Right ventricle myocardium superior (tissue), 1 donor: Measurements from ENCODE around the gene SLC19A1. TPM values are rescaled to one million over a fixed set of nuclear protein-coding genes. Genes with fewer than 3 reads are reported as not detected.
"Not testable (repeated sequence)": the region's sequence is repeated elsewhere in the genome, so short reads cannot be mapped to it uniquely, and the experiment has no call there.

Experiments used
- ATAC-seq: fragments of 200-7000 bp; cut with Tn5 transposase; one replicate; pipeline ENCODE4 v1.9.1; 2020; ENCODE audit warnings: mild to moderate bottlenecking; ENCODE audit not compliant: poor library complexity
- DNase-seq: peaks from one replicate; pipeline ENCODE4 v3.0.0-alpha.2; 2020
- intact Hi-C: fragments of 100-400 bp; cut with DNase I; formaldehyde crosslinking; loops from one replicate; pipeline ENCODE4 v1.11.2; 2022
- total RNA-seq: library from RNA; stranded (reverse); fragmentation: NEBNext Ultra II Directional; extraction: Animal tissue kit (Norgen Biotek cat#: 25700); gene quantifications from one replicate; pipeline ENCODE4 v1.2.1, GENCODE V29; 2021
- donor health status: DM: no; HTN: yes; CAD: no; lungs with severe emphysema.

Gene SLC19A1
- total RNA-seq, 1 donor from 2014 or later = 6.9 TPM

DNA sequence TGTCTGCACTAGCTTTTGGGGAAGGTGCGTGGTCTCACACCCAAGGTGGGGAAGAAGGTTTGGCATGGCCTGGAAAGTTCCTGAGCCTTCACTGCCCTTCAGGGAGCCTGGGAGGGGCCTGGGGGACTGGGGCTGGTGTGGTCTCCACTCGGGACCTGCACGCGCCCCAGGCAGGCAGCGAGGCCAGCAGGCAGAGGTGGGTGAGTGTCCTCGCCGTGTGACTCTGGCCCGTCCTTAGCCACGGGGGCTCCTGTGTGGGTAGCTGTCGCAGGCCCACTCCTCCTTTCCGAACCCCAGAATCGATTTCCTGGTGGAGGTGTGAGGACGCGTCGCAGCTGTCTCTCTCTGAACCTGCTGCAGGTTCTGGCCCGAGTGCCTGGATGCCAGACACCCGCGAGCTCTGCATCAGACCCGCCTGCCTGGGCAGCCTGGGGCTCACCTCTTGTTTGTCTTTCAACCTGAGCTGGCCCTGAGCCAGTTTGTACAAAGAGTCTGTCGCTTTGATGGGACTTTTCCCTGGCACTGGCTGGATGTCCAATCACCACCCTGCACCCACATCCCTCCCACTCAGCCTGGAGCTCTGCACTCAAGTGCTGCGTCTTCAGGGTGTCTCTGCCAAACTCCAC, 36.0 kb upstream of the SLC19A1 start:
- intact Hi-C loops = no loop called here
- DNase-seq (no peak), ATAC-seq (no peak)

GRCh38 chr21:45577801-45578175, 35.5 kb upstream of the SLC19A1 start:
- ATAC-seq = no peak
- intact Hi-C loops = no loop called here
- DNase-seq = no peak

GRCh38 chr21:45576838-45577737, 34.8 kb upstream of the SLC19A1 start:
- DNase-seq = no peak
- no peak for ATAC-seq
- intact Hi-C loops = no loop called here

DNA sequence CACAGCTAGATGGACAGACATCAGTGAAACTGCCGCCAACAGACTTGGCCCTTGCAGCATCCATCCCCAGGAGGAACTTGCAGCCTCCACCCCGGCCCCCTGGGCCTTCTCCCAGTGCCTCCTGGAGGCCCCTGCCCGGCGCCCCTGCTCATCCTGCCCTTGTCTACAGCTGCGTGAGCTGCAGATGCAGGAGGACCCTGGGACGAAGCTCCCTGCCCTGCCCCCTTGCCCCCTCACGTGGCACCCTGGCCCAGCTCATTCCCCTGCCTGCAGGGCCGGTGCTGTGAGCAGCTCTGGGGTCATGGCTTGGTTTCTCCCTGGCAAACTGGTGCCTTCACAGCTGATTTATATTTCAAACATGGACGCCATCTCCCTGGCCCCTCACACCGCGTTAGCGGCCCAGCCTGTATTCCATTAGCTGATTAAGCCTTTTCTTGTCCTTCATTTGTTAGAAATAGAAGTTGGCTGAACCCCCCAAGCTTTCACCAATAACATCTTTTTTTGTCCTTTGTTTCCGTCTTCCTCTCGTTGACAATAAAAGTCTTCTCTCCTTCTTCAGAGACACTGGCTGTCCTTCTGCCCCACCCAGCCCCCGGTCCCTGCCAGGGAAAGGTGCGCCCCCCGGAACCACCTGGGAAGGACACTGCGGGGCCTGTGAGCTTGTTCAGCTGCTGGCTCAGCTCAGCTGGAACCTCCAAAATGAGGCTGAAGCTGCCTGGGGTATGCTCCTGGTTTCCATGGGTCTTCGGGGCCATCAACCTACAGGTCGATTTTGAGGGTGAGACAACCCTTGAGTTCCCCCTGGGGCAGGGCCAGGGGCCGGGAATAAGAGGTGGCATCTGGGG, 34.0 kb upstream of the SLC19A1 start:
- intact Hi-C loops = no loop called here
- DNase-seq (no peak), ATAC-seq (no peak)

DNA sequence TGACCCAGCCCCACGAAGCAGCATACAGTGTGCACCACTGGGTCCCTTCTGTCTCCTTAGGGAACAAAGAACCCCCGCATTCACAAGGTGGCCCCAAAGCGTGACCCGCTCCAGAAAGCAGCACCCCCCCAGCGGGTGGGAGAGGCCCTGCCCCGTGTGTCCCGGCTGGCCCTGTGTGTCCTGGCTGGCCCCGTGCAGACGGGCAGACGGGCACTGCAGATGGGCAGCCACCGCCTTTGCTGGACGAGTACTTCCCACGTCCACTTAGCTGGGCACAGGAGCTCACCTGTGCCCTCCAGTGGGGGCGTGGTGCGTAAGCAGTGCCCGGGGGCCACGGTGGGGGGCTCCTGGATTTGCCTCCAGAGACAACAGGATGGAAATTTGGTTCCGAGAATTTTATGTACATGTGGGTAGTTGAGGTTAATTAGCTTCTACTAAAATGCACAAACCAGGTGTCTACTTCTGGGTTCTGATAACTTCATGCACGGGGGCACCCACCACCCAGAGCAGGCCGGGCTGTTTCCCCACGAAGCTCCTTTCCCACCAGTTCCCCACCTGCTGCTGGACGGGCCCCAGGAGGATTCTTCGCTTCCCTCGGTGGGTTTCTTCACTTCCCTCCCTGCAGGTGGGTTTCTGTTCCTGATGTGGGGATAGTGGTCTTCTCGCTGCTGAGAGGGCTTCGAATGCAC, 33.2 kb upstream of the SLC19A1 start:
- no peak for DNase-seq
- intact Hi-C loops = no loop called here
- no peak for ATAC-seq

DNA sequence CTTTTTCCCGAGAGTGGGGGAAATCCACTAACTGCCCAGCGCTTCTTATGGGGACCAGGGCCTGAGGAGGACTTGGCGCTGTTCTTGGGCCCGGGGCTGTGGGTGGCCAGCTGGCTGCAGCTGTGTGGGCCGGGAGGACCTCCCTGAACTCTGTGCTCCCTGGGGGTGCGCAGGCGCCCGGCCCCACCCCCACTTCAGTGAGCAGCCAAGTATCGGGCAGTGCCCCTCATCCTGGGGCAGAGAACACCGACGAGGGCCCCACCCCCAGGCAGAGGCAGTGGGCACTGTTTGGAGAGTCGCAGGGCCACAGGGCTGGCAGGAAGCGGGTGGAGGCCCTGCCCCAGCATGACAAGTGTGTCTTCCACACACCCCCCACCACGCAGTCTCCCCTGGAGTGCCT, 32.5 kb upstream of the SLC19A1 start:
- DNase-seq (no peak), ATAC-seq (no peak)
- intact Hi-C loops = no loop called here

GRCh38 chr21:45574081-45574501, 31.9 kb upstream of the SLC19A1 start:
- no peak for ATAC-seq
- DNase-seq = no peak
- intact Hi-C loops = no loop called here

DNA sequence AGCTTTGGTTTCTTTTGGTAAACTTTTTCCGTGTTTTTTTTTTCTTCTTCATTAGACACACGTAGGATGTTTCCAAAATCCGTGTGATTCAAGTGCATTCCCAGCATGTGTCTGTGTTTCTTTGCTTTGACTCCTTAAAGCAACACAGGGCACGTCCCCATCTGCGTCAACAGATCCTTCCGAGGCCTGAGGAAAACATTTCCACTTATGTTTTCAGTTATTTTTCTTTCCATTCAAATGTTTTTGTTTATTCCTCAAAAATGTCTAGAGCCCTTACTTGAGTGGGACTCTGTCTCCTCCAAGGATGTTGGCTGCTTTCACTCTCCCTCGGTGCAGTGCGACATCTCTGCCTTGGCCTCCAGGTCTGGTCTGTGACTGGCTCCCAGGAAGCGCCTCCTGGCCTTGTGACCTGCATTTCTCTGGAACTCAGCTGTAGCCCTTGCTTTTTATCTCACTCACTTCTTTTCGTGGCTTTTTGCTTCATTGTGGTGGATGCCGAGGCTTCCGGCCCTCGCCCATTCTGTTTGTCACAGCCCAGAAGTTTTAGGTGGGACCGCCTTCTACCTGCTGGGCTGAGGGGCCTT, 31.3 kb upstream of the SLC19A1 start:
- DNase-seq (no peak), ATAC-seq (no peak)
- intact Hi-C loops = no loop called here

DNA sequence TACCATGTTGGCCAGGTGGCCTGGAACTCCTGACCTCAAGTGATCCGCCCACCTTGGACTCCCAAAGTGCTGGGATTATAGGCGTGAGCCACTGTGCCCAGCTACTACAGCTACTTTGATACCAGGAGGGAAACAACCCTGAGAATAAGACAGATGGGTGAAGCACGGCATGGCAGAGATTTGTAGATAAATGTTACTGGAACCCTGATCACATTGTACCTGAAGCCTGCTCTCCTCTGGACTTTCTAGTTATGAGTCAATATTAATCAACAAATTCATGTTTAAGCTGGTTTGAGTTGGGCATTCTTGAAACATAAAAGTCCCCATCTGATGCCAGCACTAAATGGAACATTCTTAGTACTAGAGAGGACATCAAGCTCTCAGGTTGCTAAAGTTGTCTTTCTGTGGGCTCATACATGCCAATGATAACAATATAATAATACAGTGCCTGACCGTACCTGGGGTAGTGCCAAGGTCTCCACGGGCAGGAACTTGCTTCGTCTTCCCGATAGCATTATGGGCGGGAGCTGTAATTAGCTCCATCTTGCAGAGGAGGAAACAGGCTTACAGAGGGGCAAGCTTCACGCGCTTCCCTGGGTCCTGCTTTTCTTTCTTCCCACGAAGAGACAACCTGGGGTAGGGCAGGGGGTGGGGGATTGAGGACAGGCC, 30.7 kb upstream of the SLC19A1 start:
- intact Hi-C loops = no loop called here
- ATAC-seq (no peak), DNase-seq (no peak)

- intact Hi-C loops = no loop called here
These were observed 30.0 kb upstream of the SLC19A1 start for GRCh38 chr21:45572231-45572630.

GRCh38 chr21:45571641-45572040, 29.4 kb upstream of the SLC19A1 start:
- intact Hi-C loops = no loop called here
- DNase-seq (no peak), ATAC-seq (no peak)

More at GRCh38 chr21:45572231-45572630, 30.0 kb upstream of the SLC19A1 start:
- ATAC-seq (no peak), DNase-seq (no peak)

DNA sequence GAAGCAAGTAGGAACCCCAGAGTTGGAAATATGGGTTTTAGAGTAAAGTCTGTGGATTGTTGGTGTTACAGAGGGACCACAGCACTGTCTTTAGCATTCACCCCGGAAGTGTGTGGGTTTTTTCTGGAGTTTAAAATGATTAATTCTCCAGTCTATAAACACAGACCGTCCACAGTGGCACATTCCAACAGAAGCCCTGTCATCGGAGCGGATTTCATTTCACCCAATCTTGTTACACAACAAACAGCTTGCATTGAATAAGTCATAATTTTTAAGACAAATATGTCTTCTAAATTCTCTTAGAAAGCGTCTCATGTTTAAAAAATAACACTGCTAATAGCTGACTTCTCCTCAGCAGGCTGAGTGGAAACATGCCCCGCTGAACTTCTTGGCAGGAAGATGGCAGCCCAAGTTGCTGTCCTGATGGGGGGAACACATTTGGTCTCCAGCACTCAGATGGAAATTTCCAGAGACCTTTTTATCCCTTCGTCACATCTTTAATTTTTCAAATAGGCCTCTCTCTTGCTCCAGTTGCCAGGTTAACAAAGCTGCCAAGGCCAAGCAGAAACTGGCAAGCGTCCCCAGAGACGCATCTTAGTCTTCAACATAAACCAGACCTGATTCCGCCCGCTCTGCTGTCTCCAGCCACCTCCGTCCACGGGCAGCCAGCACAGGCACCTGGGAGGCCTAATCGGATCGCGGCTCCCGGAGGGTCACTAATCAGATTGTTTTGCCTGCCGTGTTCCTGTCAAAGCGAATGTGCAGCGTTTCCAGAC, 28.8 kb upstream of the SLC19A1 start:
- intact Hi-C loops = no loop called here
- ATAC-seq = no peak
- DNase-seq = no peak

GRCh38 chr21:45570071-45570470, 27.8 kb upstream of the SLC19A1 start:
- intact Hi-C loops = no loop called here
- ATAC-seq = no peak
- DNase-seq = no peak

DNA sequence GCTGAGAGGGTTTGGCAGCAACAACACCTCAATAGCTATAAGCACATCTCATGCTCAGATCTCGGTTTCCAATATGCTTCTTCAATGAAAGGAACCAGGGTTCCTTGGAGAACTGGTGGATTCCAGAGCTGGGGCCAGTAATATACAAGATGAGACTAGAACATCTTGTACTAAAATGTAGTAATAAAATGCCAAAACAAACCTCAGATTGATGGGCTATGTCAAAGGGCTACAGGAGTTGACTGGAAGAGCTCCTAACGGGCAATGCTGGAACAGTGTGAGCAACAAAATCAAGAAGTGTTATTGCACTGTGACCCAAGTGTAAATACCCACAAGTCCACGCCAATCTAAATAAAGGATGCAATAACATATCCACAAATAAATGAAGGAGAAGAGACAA, 26.1 kb upstream of the SLC19A1 start:
- DNase-seq (no peak), ATAC-seq (no peak)
- intact Hi-C loops = no loop called here

- ATAC-seq, DNase-seq, intact Hi-C loops: not testable (repeated sequence)
These were observed 21.9 kb upstream of the SLC19A1 start for GRCh38 chr21:45564137-45564536.

GRCh38 chr21:45562965-45563364, 20.7 kb upstream of the SLC19A1 start:
- ATAC-seq (no peak), DNase-seq (no peak)
- intact Hi-C loops = no loop called here

- intact Hi-C loops = no loop called here
- DNase-seq (no peak), ATAC-seq (no peak)
These were observed 20.2 kb upstream of the SLC19A1 start for GRCh38 chr21:45562402-45562801.
